Inferior parietal cortex (tissue), 1 donor: Measurements from ENCODE around the gene NUF2.

ENCODE experiments used
- DNase-seq: peaks from one replicate; pipeline ENCODE4 v3.0.0-alpha.2; 2016; ENCODE audit errors: extremely low spot score

Gene NUF2

DNA sequence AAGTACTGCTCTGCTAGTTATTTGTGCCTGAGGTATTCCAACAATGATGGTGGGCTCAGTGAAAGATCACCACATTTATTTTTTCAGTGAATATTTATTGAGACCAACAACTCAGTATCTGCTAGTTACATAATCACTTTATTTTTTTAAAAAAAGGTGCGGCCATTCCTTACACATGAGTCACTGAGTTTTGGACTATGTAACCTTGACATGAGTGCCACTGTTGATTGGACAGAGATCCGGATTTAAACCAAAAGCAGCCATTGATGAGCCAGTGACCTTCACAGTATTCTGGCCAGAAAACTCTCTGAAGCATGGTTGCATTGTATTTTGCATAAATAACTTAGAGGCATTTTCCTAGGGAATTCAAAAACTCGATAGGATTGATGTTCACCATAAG lies 79.5 kb downstream of the NUF2 start:
- no peak for DNase-seq
